Stomach (tissue), 4 donors: ENCODE results near the gene TMEM109.

ENCODE experiments used
- CTCF ChIP-seq, 7 experiments: fragments of 450-650 bp in 4 of 7; fragments of 200-600 bp in 3 of 7; sonication (generic) in 3 of 7; IDR thresholded peaks; one replicate each; pipeline ENCODE4 v1.5.1; 2016 to 2019; ENCODE audit warnings: antibody characterized with exemption in 7 of 7, control low read depth in 2 of 7, mild to moderate bottlenecking in 1 of 7
- EP300 ChIP-seq: sonication (generic); formaldehyde crosslinking; IDR thresholded peaks from one replicate; pipeline ENCODE4 v1.6.1; 2017; ENCODE audit warnings: antibody characterized with exemption
- POLR2A ChIP-seq, 4 donors: fragments of 450-650 bp; IDR thresholded peaks; one replicate each; pipeline ENCODE4 v1.6.1; 2016; ENCODE audit warnings: antibody characterized with exemption in 4 of 4, control low read depth in 2 of 4, mild to moderate bottlenecking in 1 of 4, moderate library complexity in 1 of 4
- POLR2AphosphoS5 ChIP-seq, 3 donors: sonication (generic); formaldehyde crosslinking; IDR thresholded peaks; one replicate each; pipeline ENCODE4 v1.6.1; 2016; ENCODE audit warnings: antibody characterized with exemption in 3 of 3

- no peak for TF ChIP-seq CTCF (IDR thresholded peaks at IDR 0.05)
- no peak for TF ChIP-seq POLR2AphosphoS5 (IDR thresholded peaks at IDR 0.05)
- TF ChIP-seq POLR2A (IDR thresholded peaks at IDR 0.05), result no peak
- TF ChIP-seq EP300, result no peak
Observed at GRCh38 chr11:60918939-60919265, 4.9 kb downstream of the TMEM109 start.
